ENCODE data around the gene MAST4. TPM values are rescaled to one million over a fixed set of nuclear protein-coding genes. Genes with fewer than 3 reads are reported as not detected.

MAST4 gene
- total RNA-seq, 1 donor from 2014 or later: 0.99 TPM

- no peaks in the 10 kb centered on the region for H3K9me3 Mint-ChIP-seq
- peaks cover 1% of the 10 kb centered on the region for H3K36me3 Mint-ChIP-seq
- Histone ChIP-seq H4K20me1 (ENCODE audit: low read depth) (no peaks in the 10 kb centered on the region), H3K27me3 (no peaks in the 10 kb centered on the region), H3F3A (ENCODE audit: low read depth) (peaks cover 6% of the 10 kb centered on the region), H3K79me2 (ENCODE audit: low read depth) (no peaks in the 10 kb centered on the region), H3K36me3 (no peaks in the 10 kb centered on the region), H3K9me3 (ENCODE audit: low read depth) (no peaks in the 10 kb centered on the region), H3K4me3 (no peak overlapping the region), H3K9ac (no peak overlapping the region), H2AFZ (replicated peaks) (no peak overlapping the region), H3K4me1 (peaks cover 16% of the 10 kb centered on the region), H3K27ac (no peak overlapping the region), H3K4me2 (no peak overlapping the region)
- no peaks in the 10 kb centered on the region for H3K27me3 Mint-ChIP-seq (ENCODE audit: insufficient read depth, low read depth)
- peaks cover 22% of the 10 kb centered on the region for H3K4me1 Mint-ChIP-seq
- DNase-seq (ENCODE audit: low spot score): no peak
- H3K4me3 Mint-ChIP-seq: no peak overlapping the region
- TF ChIP-seq, protein P1, sequence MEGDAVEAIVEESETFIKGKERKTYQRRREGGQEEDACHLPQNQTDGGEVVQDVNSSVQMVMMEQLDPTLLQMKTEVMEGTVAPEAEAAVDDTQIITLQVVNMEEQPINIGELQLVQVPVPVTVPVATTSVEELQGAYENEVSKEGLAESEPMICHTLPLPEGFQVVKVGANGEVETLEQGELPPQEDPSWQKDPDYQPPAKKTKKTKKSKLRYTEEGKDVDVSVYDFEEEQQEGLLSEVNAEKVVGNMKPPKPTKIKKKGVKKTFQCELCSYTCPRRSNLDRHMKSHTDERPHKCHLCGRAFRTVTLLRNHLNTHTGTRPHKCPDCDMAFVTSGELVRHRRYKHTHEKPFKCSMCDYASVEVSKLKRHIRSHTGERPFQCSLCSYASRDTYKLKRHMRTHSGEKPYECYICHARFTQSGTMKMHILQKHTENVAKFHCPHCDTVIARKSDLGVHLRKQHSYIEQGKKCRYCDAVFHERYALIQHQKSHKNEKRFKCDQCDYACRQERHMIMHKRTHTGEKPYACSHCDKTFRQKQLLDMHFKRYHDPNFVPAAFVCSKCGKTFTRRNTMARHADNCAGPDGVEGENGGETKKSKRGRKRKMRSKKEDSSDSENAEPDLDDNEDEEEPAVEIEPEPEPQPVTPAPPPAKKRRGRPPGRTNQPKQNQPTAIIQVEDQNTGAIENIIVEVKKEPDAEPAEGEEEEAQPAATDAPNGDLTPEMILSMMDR (IDR thresholded peaks at IDR 0.05): no peak
- TF ChIP-seq EZH2 (IDR thresholded peaks at IDR 0.05) (no peak), EZH2phosphoT487 (IDR thresholded peaks at IDR 0.05) (no peak)
- no peak overlapping the region for H3K27ac Mint-ChIP-seq
Observed at GRCh38 chr5:67061511-67061910, 465.3 kb downstream of the MAST4 start.

DNA sequence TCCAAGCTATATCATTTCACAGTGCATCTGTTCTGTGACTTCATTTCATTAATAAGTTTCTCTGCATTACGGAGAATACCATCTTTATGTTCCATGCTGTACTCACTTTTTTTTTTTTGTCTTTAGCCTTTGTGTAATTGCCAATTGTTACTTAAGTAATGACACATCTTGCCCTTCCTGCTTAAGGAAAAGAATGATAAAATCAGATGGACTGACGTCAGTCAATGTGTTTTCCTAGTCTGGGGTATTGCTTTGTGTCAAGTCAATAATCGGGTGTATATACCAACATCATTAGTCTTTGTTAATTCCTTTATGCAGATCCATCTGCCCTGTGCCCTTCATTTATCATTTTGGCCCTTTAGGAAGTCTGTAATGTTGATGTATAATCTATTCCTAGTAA is 466.9 kb downstream of the MAST4 start:
- Histone ChIP-seq H2AFZ (replicated peaks) (no peak overlapping the region), H3K79me2 (ENCODE audit: low read depth) (no peaks in the 10 kb centered on the region), H4K20me1 (ENCODE audit: low read depth) (no peaks in the 10 kb centered on the region), H3K36me3 (no peaks in the 10 kb centered on the region), H3K4me2 (no peak overlapping the region), H3K4me1 (peaks cover 16% of the 10 kb centered on the region), H3K9me3 (ENCODE audit: low read depth) (no peaks in the 10 kb centered on the region), H3K9ac (no peak overlapping the region), H3K27ac (no peak overlapping the region), H3F3A (ENCODE audit: low read depth) (peaks cover 6% of the 10 kb centered on the region), H3K27me3 (no peaks in the 10 kb centered on the region), H3K4me3 (no peak overlapping the region)
- no peaks in the 10 kb centered on the region for H3K27me3 Mint-ChIP-seq (ENCODE audit: insufficient read depth, low read depth)
- peaks cover 24% of the 10 kb centered on the region for H3K4me1 Mint-ChIP-seq
- no peak for DNase-seq (ENCODE audit: low spot score)
- peaks cover 1% of the 10 kb centered on the region for H3K36me3 Mint-ChIP-seq
- no peak overlapping the region for H3K27ac Mint-ChIP-seq
- no peaks in the 10 kb centered on the region for H3K9me3 Mint-ChIP-seq
- no peak overlapping the region for H3K4me3 Mint-ChIP-seq
- no peak for TF ChIP-seq EZH2 (IDR thresholded peaks at IDR 0.05)
- TF ChIP-seq, protein P1 (IDR thresholded peaks at IDR 0.05): no peak
- TF ChIP-seq EZH2phosphoT487 (IDR thresholded peaks at IDR 0.05): no peak

DNA sequence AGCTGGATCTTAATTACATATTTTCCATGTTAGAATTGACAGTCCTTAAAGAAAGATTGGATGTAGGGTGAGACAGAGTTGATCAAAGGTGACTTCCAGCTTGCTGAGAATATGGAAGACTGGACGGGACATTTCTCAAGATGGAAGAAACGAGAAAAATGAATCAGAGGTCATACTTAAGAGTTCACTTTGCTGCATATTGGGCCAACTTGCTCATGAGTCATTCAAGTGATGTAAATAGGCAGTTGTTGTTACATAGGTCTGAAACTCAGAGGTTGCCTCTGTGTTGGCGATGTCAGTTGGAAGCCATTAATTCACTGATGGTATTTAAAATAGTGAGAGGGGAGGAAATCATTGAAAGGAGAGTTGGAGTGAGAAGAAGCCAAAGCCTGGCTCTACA is 467.6 kb downstream of the MAST4 start:
- DNase-seq (ENCODE audit: low spot score): no peak
- H3K4me2 ChIP-seq: no peak overlapping the region

More for the DNA sequence above, 467.6 kb downstream of the MAST4 start:
- no peaks in the 10 kb centered on the region for H3K79me2 ChIP-seq (ENCODE audit: low read depth)
- H3K9me3 Mint-ChIP-seq: no peaks in the 10 kb centered on the region
- peaks cover 1% of the 10 kb centered on the region for H3K36me3 Mint-ChIP-seq
- H3K27me3 ChIP-seq: no peaks in the 10 kb centered on the region
- H3K4me1 ChIP-seq: peaks cover 14% of the 10 kb centered on the region
- H3K4me3 Mint-ChIP-seq: no peak overlapping the region
- no peak for TF ChIP-seq EZH2phosphoT487 (IDR thresholded peaks at IDR 0.05)
- TF ChIP-seq EZH2 (IDR thresholded peaks at IDR 0.05): no peak
- TF ChIP-seq, protein P1 (IDR thresholded peaks at IDR 0.05): no peak
- H3K9me3 ChIP-seq (ENCODE audit: low read depth): no peaks in the 10 kb centered on the region
- no peak overlapping the region for H2AFZ ChIP-seq (replicated peaks)
- H3K4me1 Mint-ChIP-seq: peaks cover 22% of the 10 kb centered on the region
- H3K36me3 ChIP-seq: no peaks in the 10 kb centered on the region
- no peak overlapping the region for H3K9ac ChIP-seq
- no peak overlapping the region for H3K27ac ChIP-seq
- H3F3A ChIP-seq (ENCODE audit: low read depth): peaks cover 6% of the 10 kb centered on the region
- H3K4me3 ChIP-seq: no peak overlapping the region
- H4K20me1 ChIP-seq (ENCODE audit: low read depth): no peaks in the 10 kb centered on the region
- H3K27ac Mint-ChIP-seq: no peak overlapping the region
- no peaks in the 10 kb centered on the region for H3K27me3 Mint-ChIP-seq (ENCODE audit: insufficient read depth, low read depth)

Measured in neural progenitor cell (in vitro differentiated cells).